RWPE2 (cell line): ENCODE measurements around the gene MLXIP.

Experiments used
- ATAC-seq: fragments of 200-7000 bp; cut with Tn5 transposase; 3 replicates; pipeline ENCODE4 v1.9.1; 2021; ENCODE audit warnings: low read depth
- DNase-seq: peaks from one replicate; pipeline ENCODE4 v3.0.0-alpha.2; 2020; ENCODE audit warnings: low spot score
- H3K27ac ChIP-seq: fragments of 450-650 bp; 2 replicates; pipeline ENCODE4 v1.5.1; 2017; ENCODE audit warnings: mild to moderate bottlenecking; ENCODE audit not compliant: poor library complexity, severe bottlenecking
- H3K27me3 ChIP-seq: fragments of 250-450 bp; sonication (Bioruptor Pico); 2 replicates; pipeline ENCODE4 v1.5.1; 2021; ENCODE audit warnings: mild to moderate bottlenecking, moderate library complexity; ENCODE audit not compliant: insufficient read depth, poor library complexity, severe bottlenecking
- H3K36me3 ChIP-seq: fragments of 250-450 bp; sonication (Bioruptor Pico); 2 replicates; pipeline ENCODE4 v1.5.1; 2020; ENCODE audit warnings: low read depth, mild to moderate bottlenecking, moderate library complexity
- H3K4me1 ChIP-seq: fragments of 250-450 bp; sonication (Bioruptor Pico); 2 replicates; pipeline ENCODE4 v1.5.1; 2021; ENCODE audit warnings: mild to moderate bottlenecking, moderate library complexity; ENCODE audit not compliant: insufficient read depth, poor library complexity, severe bottlenecking
- H3K4me3 ChIP-seq: fragments of 250-450 bp; sonication (Bioruptor Pico); 2 replicates; pipeline ENCODE4 v1.5.1; 2021; ENCODE audit warnings: mild to moderate bottlenecking, moderate library complexity; ENCODE audit not compliant: severe bottlenecking
- H3K9me3 ChIP-seq: fragments of 250-450 bp; sonication (Bioruptor Pico); 2 replicates; pipeline ENCODE4 v1.5.1; 2021; ENCODE audit warnings: mild to moderate bottlenecking, moderate library complexity; ENCODE audit not compliant: severe bottlenecking
- CTCF ChIP-seq: fragments of 450-650 bp; IDR thresholded peaks from one replicate; pipeline ENCODE4 v1.5.1; 2017; ENCODE audit warnings: mild to moderate bottlenecking, moderate library complexity; ENCODE audit not compliant: poor library complexity, severe bottlenecking

Gene MLXIP

GRCh38 chr12:122085591-122085990 lies 7.0 kb downstream of the MLXIP start:
- H3K27ac ChIP-seq: no peak overlapping the region
- no peaks in the 10 kb centered on the region for H3K9me3 ChIP-seq
- DNase-seq: no peak
- no peak for ATAC-seq
- H3K27me3 ChIP-seq: no peaks in the 10 kb centered on the region
- TF ChIP-seq CTCF: no peak
- H3K36me3 ChIP-seq: peaks cover 61% of the 10 kb centered on the region
- peaks cover 27% of the 10 kb centered on the region for H3K4me1 ChIP-seq
- no peak overlapping the region for H3K4me3 ChIP-seq

GRCh38 chr12:122086116-122086515 lies 7.6 kb downstream of the MLXIP start:
- ATAC-seq (no peak), DNase-seq (no peak)
- Histone ChIP-seq H3K4me3 (no peak overlapping the region), H3K4me1 (peaks cover 21% of the 10 kb centered on the region), H3K27me3 (no peaks in the 10 kb centered on the region), H3K9me3 (no peaks in the 10 kb centered on the region), H3K27ac (no peak overlapping the region), H3K36me3 (peaks cover 62% of the 10 kb centered on the region)
- TF ChIP-seq CTCF: no peak

GRCh38 chr12:122086641-122087285 lies 8.2 kb downstream of the MLXIP start:
- Histone ChIP-seq H3K27ac (no peak overlapping the region), H3K4me3 (no peak overlapping the region), H3K36me3 (peaks cover 65% of the 10 kb centered on the region), H3K4me1 (peaks cover 17% of the 10 kb centered on the region), H3K9me3 (no peaks in the 10 kb centered on the region), H3K27me3 (no peaks in the 10 kb centered on the region)
- ATAC-seq (no peak), DNase-seq (no peak)
- no peak for TF ChIP-seq CTCF

- Histone ChIP-seq H3K9me3 (no peaks in the 10 kb centered on the region), H3K27me3 (no peaks in the 10 kb centered on the region), H3K27ac (no peak overlapping the region), H3K36me3 (peaks cover 58% of the 10 kb centered on the region), H3K4me3 (no peak overlapping the region), H3K4me1 (peaks cover 9% of the 10 kb centered on the region)
- no peak for TF ChIP-seq CTCF
- ATAC-seq (no peak), DNase-seq (no peak)
Observed at GRCh38 chr12:122087431-122088178, 9.0 kb downstream of the MLXIP start.
